Measurements from ENCODE around the gene EEIG2.
A peak's percentile ranks its signal among the peaks of the same experiment; 100 is the strongest.

EEIG2 gene

DNA sequence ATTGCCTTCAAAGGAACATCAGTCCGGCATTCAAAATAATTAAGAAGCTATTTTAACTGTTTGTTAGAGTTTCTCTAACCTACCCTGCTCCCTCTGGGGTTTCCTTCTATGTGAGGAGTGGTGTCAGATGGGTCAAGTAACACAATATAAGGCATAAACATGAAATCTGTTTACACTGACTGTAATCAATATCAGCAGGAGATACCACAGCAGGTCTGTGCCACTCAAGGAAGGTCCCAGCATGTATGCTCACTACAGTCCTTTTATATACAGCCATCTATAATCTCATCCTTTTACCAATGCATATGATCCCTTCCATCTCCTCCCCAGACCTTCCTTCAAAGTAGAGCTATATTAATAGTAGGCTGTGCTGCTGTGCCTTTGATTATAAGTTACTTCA, 25.4 kb downstream of the EEIG2 start:
- no peak for DNase-seq

DNA sequence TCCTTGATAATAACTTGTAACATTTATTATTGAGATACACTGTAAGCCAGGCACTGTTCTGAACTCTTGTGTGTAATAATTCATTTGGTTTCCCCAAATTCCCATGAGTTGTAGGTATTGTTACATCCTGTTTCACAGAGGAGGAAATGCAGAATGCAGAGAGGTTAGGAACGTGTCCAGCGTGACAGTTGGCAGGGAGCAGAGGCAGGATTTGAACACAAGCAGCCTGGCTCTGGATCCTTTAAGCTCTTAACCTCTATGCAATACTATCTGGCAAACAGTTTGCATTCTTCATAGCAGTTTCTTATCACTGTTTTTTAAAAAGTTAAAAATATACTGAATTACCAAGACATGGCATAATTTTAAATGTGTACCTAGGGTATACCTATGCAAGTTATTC, 30.5 kb downstream of the EEIG2 start:
- no peak for DNase-seq

DNA sequence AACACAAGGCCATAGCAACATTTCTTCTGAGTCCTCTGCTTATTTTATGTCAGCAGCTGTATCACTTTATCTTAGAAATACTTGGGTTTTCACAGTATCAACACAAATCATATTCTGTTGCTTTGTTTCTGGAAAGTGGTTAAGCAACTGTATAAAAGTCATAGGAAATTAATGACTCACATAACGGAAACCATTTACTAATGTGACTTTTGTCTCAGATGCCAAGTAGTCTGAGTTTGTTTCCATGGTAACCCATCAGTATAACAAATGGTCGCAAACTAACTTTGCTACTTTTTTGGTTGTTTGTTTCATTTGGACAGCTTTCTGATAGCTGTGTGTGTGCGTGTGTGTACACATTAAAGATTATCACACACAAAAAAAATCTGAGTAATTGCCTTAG, 31.1 kb downstream of the EEIG2 start:
- peak; percentile 73 for DNase-seq

DNA sequence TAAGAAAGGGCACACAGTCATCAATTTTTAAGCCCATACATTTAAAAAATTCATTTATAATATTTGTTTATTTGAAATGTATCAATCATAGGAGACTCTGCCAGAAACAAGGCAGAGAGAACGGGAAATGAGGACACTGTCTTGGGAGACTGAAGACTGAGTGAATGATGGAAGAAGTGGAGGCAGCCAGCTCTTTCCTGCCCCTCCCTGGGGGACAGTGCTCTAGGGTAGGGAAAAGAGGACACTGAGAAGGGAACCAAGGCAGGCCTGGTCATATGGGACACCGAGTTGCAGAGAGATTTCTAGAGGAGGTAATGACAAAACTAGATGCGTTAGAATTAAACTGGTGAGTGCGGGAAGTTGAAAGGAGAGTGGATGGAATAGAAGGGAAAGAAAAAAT, 31.6 kb downstream of the EEIG2 start:
- DNase-seq, result no peak

DNA sequence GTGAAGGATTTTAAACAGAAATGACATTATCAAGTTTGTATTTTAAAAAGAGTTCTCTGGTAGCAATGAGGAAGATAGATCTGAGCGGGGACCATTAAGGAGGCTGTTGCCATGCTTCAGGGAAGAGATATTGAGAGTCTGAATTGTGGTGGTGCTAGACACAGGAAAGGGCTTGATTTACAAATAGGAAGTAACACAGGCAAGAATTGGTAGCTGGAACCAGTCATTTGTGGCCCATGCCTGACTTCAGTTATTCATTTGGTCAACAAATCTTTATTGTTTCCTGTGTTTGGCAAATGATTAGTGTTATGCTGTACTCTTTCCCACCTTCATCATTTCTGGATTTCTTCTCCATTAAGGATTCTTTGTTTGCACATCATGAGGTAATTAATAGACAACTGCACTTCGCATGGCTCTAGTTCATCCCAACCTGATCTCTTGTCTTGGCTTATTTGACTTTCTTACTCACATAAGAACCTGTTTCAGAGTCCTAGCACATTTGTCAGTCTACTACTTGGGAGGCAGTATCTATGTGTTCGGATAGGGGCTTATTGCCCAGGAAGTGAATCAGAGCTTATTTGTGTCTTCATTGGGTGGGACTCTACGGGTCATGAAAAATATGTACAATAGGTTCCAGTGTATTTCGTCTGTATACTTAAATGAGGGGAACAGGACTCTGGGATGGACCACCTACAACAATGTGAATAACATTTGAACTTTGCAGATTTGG, 32.3 kb downstream of the EEIG2 start:
- DNase-seq, result no peak

DNA sequence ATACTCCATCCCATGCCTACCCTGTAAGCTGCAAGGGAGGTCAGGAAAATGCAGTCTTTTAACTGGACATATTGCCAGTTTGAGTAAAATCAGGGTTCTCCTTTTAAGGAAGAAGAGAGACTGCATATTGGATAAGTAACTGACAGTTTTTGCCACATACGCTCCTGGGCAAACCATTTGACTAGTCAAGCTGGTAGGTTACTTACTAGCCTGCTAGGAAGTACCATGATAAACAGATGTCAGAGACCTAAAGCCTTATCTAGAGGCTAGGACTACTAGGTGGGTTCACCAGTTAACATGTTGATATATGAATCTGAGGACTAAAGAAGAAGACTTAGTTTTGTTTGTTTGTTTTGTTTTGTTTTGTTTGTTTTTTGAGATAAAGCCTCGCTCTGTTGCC, 33.5 kb downstream of the EEIG2 start:
- DNase-seq, result no peak

DNA sequence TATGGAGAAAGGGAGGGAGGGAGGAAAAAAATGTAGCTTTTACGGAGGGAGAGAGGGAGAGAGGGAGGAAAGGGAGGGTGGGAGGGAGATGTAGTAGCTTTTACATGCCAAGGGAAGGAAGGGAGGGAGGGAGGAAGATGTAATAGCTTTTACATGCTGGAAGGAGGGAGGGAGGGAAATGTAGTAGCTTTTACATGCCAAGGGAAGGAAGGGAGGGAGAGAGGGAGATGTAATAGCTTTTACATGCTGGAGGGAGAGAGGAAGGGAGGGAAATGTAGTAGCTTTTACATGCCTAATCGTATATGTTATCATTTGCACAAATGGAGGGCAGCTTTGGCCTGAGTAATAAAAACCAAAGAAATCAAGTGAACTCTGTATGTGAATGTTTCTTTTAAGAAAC, 35.6 kb downstream of the EEIG2 start:
- DNase-seq, result no peak

DNA sequence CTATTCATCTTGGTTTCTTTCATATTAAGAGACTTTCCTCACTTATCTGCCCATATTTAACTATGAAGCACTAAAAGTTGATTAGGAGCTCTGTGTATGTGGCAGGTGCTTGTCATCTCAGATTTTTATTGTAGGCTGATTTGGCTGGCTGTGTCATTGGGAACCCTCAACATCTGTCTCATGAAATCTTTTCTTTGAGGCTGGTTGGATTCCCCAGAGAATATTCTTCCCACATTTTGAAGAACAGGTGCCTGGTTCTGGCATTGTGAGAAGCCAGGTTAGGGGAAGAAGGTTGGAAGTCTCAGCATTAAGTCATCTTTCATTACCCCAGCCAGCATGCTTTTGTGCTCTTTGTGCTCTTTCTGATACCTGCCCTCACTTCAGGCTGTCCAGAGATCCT, 37.1 kb downstream of the EEIG2 start:
- DNase-seq, result no peak

DNA sequence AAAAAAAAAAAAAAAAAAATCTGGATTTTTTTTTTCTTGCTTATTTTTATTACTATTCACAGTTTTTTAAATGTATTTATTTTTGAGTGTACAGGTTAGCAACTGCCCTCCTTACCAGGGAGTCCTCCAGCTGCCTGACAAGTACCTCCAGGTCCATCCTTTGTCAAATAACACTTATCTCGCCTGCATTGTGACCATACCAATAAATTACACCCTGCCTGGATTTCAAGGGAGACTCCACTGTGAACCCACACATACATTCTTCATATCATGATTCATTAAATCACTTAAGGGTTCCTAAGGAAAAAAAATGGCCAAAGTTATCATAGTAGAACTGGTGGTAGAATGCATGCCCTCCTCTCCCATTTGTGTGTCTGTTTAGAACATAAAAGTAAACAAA, 38.4 kb downstream of the EEIG2 start:
- no peak for DNase-seq

DNA sequence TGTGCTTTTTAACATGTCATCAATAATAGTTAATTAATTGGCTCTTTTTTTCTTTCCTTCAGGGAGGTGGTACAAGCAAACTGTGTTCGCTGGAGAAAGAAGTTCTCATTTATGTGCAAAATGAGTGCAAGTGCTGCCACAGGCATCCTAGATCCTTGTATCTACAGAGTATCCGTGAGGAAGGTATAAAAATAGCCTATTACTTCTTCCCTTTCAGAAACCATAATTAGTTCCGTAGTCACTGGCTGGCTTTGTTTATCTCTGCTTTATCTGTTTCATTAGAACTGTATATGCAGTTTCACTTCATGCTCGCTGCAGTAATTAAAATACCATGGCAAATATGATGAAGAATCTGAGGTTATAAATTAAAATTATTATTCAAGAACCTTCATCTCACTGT, 40.6 kb downstream of the EEIG2 start:
- DNase-seq, result no peak

DNA sequence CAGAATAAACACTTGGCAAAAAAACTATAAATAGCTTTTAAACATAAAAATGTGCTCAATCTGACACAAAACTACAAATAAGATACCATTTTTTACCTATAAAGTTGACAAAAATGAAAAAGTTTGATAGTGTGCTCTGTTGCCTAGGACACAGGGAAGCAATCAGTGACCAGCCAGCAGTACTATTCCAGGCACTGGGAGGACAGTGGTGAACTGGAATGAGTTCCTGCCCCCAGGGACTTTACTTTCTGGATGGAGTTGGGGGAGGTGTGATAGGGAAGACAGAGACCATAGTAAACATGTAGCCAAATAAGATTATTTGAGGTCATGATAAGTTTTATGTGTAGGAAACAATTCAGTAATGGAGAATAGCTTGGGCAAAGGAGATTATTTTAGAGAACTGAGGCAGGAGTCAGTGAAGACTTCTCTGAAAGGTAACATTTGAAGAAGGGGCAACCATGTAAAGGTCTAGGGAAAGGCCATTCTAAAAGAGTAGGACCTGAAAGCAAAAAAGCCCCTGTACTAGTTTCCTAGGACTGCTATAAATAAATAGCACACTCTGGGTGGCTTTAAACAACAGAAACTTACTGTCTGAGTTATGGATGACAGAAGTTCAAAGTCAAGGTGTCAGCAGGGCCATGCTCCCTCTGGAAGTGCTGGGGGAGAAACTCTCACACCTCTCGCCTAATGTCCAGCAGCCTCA, 42.0 kb downstream of the EEIG2 start:
- no peak for DNase-seq

DNA sequence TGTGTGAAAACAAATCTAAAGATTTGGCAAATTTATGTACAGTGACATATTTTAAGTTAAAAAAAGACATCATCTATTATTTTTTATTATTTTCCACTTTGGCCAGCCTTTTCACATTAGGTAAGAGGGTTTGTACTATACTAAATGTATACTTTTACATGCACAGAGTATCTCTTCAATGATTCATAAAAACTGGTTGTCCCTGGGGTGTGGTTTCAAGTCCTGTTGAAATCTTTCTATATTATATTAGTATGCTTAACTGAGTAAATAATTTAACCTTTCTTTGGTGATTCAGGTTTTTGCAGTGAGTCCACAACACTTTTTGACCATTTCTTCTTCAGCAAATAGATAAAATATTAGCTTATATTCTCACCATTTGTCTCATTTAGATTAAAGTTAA, 45.7 kb downstream of the EEIG2 start:
- no peak for DNase-seq

DNA sequence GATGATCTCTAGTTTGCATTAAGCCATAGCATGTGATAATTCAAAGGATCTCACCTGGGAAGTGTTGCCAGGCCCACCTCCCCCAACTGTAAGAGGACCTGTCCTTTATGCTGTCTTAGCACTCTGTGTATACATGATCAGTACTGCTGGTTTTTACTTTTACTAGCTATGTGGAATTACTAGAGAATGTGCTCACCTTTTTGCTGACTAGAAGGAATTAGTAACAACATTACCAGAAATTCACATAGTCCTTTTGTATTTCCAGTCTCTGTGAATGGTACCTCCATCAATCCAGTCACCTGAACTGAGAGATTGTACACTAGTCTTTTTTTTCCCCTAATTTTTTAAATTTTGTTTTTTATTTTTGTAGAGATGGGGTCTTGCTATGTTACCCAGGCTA, 46.6 kb downstream of the EEIG2 start:
- no peak for DNase-seq

DNA sequence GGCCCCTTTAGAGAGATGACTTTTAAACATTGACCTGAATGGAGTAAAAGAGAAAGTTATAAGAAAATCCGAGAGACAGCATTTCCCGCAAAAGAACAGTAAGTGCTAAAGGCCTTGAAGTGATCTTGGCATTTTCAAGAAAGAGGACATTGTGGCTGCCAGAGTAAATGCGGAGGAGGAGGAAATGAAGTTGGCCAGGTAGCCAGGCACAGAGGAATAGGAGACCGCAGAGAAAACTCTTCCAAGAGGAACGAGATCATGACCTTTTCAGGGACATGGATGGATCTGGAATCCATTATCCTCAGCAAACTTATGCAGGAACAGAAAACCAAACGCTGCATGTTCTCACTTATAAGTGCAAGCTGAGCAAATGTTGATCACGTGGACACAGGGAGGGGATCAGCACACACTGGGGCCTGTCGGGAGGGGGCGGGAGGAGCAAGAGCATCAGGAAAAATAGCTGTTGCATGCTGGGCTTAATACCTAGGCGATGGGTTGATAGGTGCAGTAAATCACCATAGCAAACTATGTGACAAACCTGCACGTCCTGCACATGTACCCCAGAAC, 49.7 kb downstream of the EEIG2 start:
- DNase-seq, result no peak
